CD4-positive, alpha-beta T cell treated with Interleukin-4 for 1 hour (primary cell): Measurements from ENCODE around the gene OLIG2.
A peak's percentile ranks its signal among the peaks of the same experiment; 100 is the strongest.

Source experiments
- DNase-seq, 2 donors: peaks; one replicate each; pipeline ENCODE4 v3.0.0-alpha.2; 2020 to 2022

OLIG2 gene

GRCh38 chr21:33069243-33069642 is 43.5 kb downstream of the OLIG2 start:
- DNase-seq, result no peak

GRCh38 chr21:33069645-33069993 is 43.9 kb downstream of the OLIG2 start:
- DNase-seq, result no peak

- DNase-seq, result peak in 1 of 2 donors; percentile 39
Measured at GRCh38 chr21:33069994-33070743, 44.4 kb downstream of the OLIG2 start, which contains the start of gene OLIG1. Gene OLIG1 (plus strand): TSS chr21:33070141. CDS start chr21:33070247, 106 bp downstream.

- DNase-seq, result no peak
Measured at GRCh38 chr21:33070744-33070997, 44.9 kb downstream of the OLIG2 start.

GRCh38 chr21:33070998-33071769 is 45.4 kb downstream of the OLIG2 start:
- DNase-seq, result no peak

GRCh38 chr21:33071770-33072306 is 46.1 kb downstream of the OLIG2 start:
- no peak for DNase-seq

DNA sequence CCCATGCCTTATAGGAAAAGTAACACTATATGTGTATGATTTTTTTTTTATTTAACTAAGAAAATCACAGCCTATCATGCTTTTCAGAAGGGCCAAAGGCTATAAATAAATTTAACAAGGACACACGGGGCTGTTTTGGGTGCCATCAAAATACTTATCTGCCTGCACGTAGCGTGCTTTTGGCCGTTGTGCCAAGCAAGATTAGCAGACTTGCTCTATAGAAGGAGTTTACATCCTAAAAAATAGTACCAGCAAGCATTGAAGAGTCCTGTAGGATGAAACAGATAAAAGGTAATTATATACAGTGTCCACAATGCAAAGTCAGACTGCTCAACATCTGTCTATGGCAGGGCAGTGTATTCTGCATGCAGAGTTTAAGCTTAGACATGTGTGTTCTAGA is 47.9 kb downstream of the OLIG2 start:
- no peak for DNase-seq

GRCh38 chr21:33075128-33075527 is 49.4 kb downstream of the OLIG2 start:
- no peak for DNase-seq

DNA sequence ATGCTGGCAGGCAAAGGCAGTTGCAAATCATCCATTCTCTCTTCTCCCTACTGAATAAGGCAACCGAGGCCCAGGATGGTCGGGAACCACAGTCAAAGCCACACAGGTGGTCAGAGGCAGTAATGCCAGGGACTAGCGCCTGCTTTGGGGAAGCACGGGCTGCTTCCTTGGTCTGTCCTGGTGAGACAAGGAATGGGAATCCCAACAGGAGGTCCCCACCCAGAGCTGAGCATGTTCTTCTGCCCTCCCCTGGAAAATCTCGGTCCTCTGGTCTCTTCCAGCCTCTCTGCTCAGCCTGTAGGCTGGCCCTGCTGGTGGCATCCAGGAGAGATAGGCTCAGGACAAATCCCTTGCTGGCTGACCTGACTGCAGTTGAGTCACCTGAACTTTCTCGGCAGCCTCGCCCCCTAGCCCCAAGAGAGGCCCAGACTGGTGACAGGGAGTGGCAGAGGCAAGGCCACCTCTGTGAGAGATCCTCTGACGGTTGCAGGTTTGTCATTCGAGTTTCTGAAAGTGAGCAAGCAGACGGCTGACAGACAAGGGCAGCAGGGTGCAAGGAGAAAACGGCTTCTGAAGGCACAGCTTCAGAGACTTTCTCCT is 50.0 kb downstream of the OLIG2 start:
- DNase-seq, result no peak

- no peak for DNase-seq
Measured at GRCh38 chr21:33076600-33077329, 51.0 kb downstream of the OLIG2 start.
